Measurements from ENCODE around the gene YJEFN3. TPM values are rescaled to one million over a fixed set of nuclear protein-coding genes. Genes with fewer than 3 reads are reported as not detected.

Gene YJEFN3
- total RNA-seq, 1 experiment from 2014 or later: 11.9 TPM

- intact Hi-C loops (cut with micrococcal nuclease): no loop called here
- peaks cover 7% of the 10 kb centered on the region for H3K36me3 Mint-ChIP-seq (ENCODE audit: insufficient read depth, unreplicated experiment)
- POLR2A ChIA-PET: interaction anchor here (0.6 to 0.9 kb wide), 2 partner anchors 17 to 68 kb away, joined by 3 to 5 read pairs; no protein-coding TSS in a partner anchor
- no peak within 1 kb of the TSS for H3K4me3 Mint-ChIP-seq (ENCODE audit: unreplicated experiment)
- DNase-seq (ENCODE audit: unreplicated experiment): no peak
- BruUV-seq (replicated peaks): no TSS peak
- H3K27me3 Mint-ChIP-seq (ENCODE audit: insufficient read depth, unreplicated experiment): no peaks in the 10 kb centered on the region
- TF ChIP-seq CTCF (IDR thresholded peaks at IDR 0.05; ENCODE audit: unreplicated experiment): no peak
- no peaks in the 10 kb centered on the region for H3K9me3 Mint-ChIP-seq (ENCODE audit: unreplicated experiment)
- no peaks in the 10 kb centered on the region for H3K4me1 Mint-ChIP-seq (ENCODE audit: insufficient read depth, unreplicated experiment)
- H3K27ac Mint-ChIP-seq (ENCODE audit: low read depth, unreplicated experiment): no peak within 1 kb of the TSS
- CTCF ChIA-PET: interaction anchor here (0.5 to 1.2 kb wide), 2 partner anchors 416 to 717 kb away, joined by 3 to 5 read pairs; no protein-coding TSS in a partner anchor
Measured at GRCh38 chr19:19538061-19538784, 9.5 kb downstream of the YJEFN3 start, which contains the start of gene CILP2. CILP2 (plus strand) TSS chr19:19538265; CDS start chr19:19538350, 85 bp downstream.

GRCh38 chr19:19538785-19539166 lies 10.1 kb downstream of the YJEFN3 start:
- no peak for TF ChIP-seq CTCF (IDR thresholded peaks at IDR 0.05; ENCODE audit: unreplicated experiment)
- POLR2A ChIA-PET: interaction anchor here (0.6 to 0.9 kb wide), 2 partner anchors 17 to 67 kb away, joined by 3 to 5 read pairs; no protein-coding TSS in a partner anchor
- CTCF ChIA-PET: interaction anchor here (0.5 to 1.2 kb wide), 2 partner anchors 415 to 717 kb away, joined by 3 to 5 read pairs; no protein-coding TSS in a partner anchor
- H3K9me3 Mint-ChIP-seq (ENCODE audit: unreplicated experiment): no peaks in the 10 kb centered on the region
- no peak overlapping the region for H3K4me3 Mint-ChIP-seq (ENCODE audit: unreplicated experiment)
- H3K27ac Mint-ChIP-seq (ENCODE audit: low read depth, unreplicated experiment): no peak overlapping the region
- H3K36me3 Mint-ChIP-seq (ENCODE audit: insufficient read depth, unreplicated experiment): peaks cover 7% of the 10 kb centered on the region
- no peak for DNase-seq (ENCODE audit: unreplicated experiment)
- intact Hi-C loops (cut with micrococcal nuclease): no loop called here
- no peaks in the 10 kb centered on the region for H3K27me3 Mint-ChIP-seq (ENCODE audit: insufficient read depth, unreplicated experiment)
- BruUV-seq (replicated peaks): no TSS peak
- no peaks in the 10 kb centered on the region for H3K4me1 Mint-ChIP-seq (ENCODE audit: insufficient read depth, unreplicated experiment)

DNA sequence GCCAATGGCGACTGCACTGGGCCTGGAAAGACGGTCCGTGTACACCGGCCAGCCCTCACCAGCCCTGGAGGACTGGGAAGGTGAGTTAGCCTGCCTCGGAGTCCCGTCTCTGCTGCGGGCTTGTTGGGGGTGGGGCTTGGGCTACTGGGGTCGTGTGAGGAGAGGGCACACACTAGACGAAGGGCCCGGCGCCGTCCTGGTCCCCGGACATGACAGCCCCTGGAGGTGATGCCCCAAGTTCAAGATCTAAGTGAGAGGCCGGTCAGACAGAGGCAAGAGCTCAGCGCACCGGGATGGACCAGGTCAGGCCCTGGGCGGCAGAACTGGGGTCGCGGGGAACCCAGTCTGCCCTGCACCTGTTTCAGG lies 11.0 kb downstream of the YJEFN3 start:
- intact Hi-C loops (cut with micrococcal nuclease): no loop called here
- no peak overlapping the region for H3K4me3 Mint-ChIP-seq (ENCODE audit: unreplicated experiment)
- CTCF ChIA-PET: no interaction called here

More for the DNA sequence above, 11.0 kb downstream of the YJEFN3 start:
- TF ChIP-seq CTCF (IDR thresholded peaks at IDR 0.05; ENCODE audit: unreplicated experiment): no peak
- DNase-seq (ENCODE audit: unreplicated experiment): no peak
- BruUV-seq (replicated peaks): no TSS peak
- H3K27me3 Mint-ChIP-seq (ENCODE audit: insufficient read depth, unreplicated experiment): no peaks in the 10 kb centered on the region
- H3K36me3 Mint-ChIP-seq (ENCODE audit: insufficient read depth, unreplicated experiment): peaks cover 7% of the 10 kb centered on the region
- POLR2A ChIA-PET: no interaction called here
- H3K4me1 Mint-ChIP-seq (ENCODE audit: insufficient read depth, unreplicated experiment): no peaks in the 10 kb centered on the region
- H3K9me3 Mint-ChIP-seq (ENCODE audit: unreplicated experiment): no peaks in the 10 kb centered on the region
- no peak overlapping the region for H3K27ac Mint-ChIP-seq (ENCODE audit: low read depth, unreplicated experiment)

Measured in MCF 10A (cell line).